Breast epithelium (tissue), 3 donors: ENCODE measurements around the gene OR4E2.

Experiments
- CTCF ChIP-seq, 3 donors: fragments of 450-650 bp; IDR thresholded peaks; one replicate each; pipeline ENCODE4 v1.5.1; 2016 to 2017; ENCODE audit warnings: antibody characterized with exemption in 3 of 3, mild to moderate bottlenecking in 3 of 3, moderate library complexity in 3 of 3
- POLR2A ChIP-seq: fragments of 450-650 bp; IDR thresholded peaks from one replicate; pipeline ENCODE4 v1.6.1; 2016; ENCODE audit warnings: antibody characterized with exemption, mild to moderate bottlenecking, moderate library complexity
- POLR2AphosphoS5 ChIP-seq, 3 donors: sonication (generic); formaldehyde crosslinking; IDR thresholded peaks; one replicate each; pipeline ENCODE4 v1.6.1; 2017; ENCODE audit warnings: antibody characterized with exemption in 3 of 3

- TF ChIP-seq CTCF (IDR thresholded peaks at IDR 0.05) (no peak), POLR2A (no peak), POLR2AphosphoS5 (IDR thresholded peaks at IDR 0.05) (no peak)
These were observed 36.0 kb upstream of the OR4E2 start for GRCh38 chr14:21617614-21618013.
